ENCODE measurements around the gene NHEJ1.

- TF ChIP-seq YY1 (IDR thresholded peaks at IDR 0.05; ENCODE audit: insufficient read depth, insufficient read length) (no peak), ZNF274 (IDR thresholded peaks at IDR 0.05; ENCODE audit: low read depth, low read length) (no peak)
Observed at GRCh38 chr2:219198974-219199373, 38.4 kb upstream of the NHEJ1 start.
